Kidney (tissue), 14 donors: ENCODE results near the gene UNCX. TPM values are rescaled to one million over a fixed set of nuclear protein-coding genes. Genes with fewer than 3 reads are reported as not detected.
A peak's percentile ranks its signal among the peaks of the same experiment; 100 is the strongest.

Experiments
- DNase-seq, 5 donors: peaks; one replicate each; pipeline ENCODE4 v3.0.0-alpha.2; 2013 to 2020
- FAIRE-seq: peaks from 2 replicates; lab custom pipeline; 2012; peaks lifted over from hg19 to GRCh38; lab: Jason Lieb, UNC
- H3K27ac ChIP-seq, 2 donors: one replicate each; pipeline ENCODE4 v1.7.0; 2013; ENCODE audit warnings: low read depth in 2 of 2, low read length in 2 of 2, inconsistent platforms in 1 of 2
- H3K27me3 ChIP-seq: one replicate; pipeline ENCODE4 v1.7.1; 2013; ENCODE audit warnings: low read length, inconsistent platforms; ENCODE audit not compliant: control insufficient read depth, insufficient read depth
- H3K36me3 ChIP-seq, 3 donors: one replicate each; pipeline versions ENCODE4 v1.7.0 to v1.7.1; 2013; ENCODE audit warnings: low read length in 3 of 3, control low read depth in 1 of 3, inconsistent platforms in 1 of 3; ENCODE audit not compliant: insufficient read depth in 3 of 3, control insufficient read depth in 2 of 3
- H3K4me1 ChIP-seq, 3 donors: one replicate each; pipeline versions ENCODE4 v1.7.0 to v1.7.1; 2013; ENCODE audit warnings: low read length in 3 of 3, inconsistent platforms in 1 of 3, low read depth in 1 of 3; ENCODE audit not compliant: control insufficient read depth in 2 of 3, insufficient read depth in 2 of 3
- H3K4me3 ChIP-seq, 3 donors: one replicate each; pipeline versions ENCODE4 v1.7.0 to v1.8.1; 2013; ENCODE audit warnings: low read length in 3 of 3, control low read depth in 1 of 3, inconsistent platforms in 1 of 3
- H3K9ac ChIP-seq, 3 donors: one replicate each; pipeline versions ENCODE4 v1.7.0 to v1.7.1; 2013; ENCODE audit warnings: low read length in 3 of 3, control low read depth in 1 of 3, inconsistent platforms in 1 of 3
- H3K9me3 ChIP-seq, 3 donors: one replicate each; pipeline versions ENCODE4 v1.7.0 to v1.7.1; 2013; ENCODE audit warnings: low read length in 3 of 3, control low read depth in 1 of 3, inconsistent platforms in 1 of 3; ENCODE audit not compliant: control insufficient read depth in 2 of 3, insufficient read depth in 1 of 3
- intact Hi-C: fragments of 100-400 bp; cut with DNase I; formaldehyde crosslinking; loops from one replicate; pipeline ENCODE4 v1.11.1; 2022
- polyA plus RNA-seq: library from polyadenylated mRNA; stranded (reverse); fragments of 350-450 nt; fragmentation: Illumina TruSeq; extraction: RNeasy Lipid Tissue Mini Kit (QIAGEN cat#74804); gene quantifications from one replicate; pipeline ENCODE4 v1.2.3, GENCODE V29; 2014; ENCODE audit warnings: low read depth, low replicate concordance; ENCODE audit not compliant: insufficient read depth
- total RNA-seq: library from RNA; stranded (reverse); fragmentation: NEBNext Ultra II Directional; extraction: Animal tissue kit (Norgen Biotek cat#: 25700); gene quantifications from one replicate; pipeline ENCODE4 v1.2.1, GENCODE V29; 2021
- TF ChIP-seq, protein P1 (sequence below): IDR thresholded peaks from 3 replicates; pipeline ENCODE4 v1.5.1; 2012; ENCODE audit warnings: mild to moderate bottlenecking, moderate library complexity, borderline replicate concordance; ENCODE audit not compliant: insufficient read depth; ENCODE audit errors: extremely low read depth
- donor health status: control.
- donor health status: control.
- donor health status: control.
- donor health status: control.
- donor health status: control.
- donor health status: DM: yes; HTN: yes; CAD: no.
- donor health status: Normal renal cell carcinoma (clear cell type).

The UNCX gene
- total and polyA plus RNA-seq, 2 donors from 2014 or later, result 1.4 to 2.0 TPM

DNA sequence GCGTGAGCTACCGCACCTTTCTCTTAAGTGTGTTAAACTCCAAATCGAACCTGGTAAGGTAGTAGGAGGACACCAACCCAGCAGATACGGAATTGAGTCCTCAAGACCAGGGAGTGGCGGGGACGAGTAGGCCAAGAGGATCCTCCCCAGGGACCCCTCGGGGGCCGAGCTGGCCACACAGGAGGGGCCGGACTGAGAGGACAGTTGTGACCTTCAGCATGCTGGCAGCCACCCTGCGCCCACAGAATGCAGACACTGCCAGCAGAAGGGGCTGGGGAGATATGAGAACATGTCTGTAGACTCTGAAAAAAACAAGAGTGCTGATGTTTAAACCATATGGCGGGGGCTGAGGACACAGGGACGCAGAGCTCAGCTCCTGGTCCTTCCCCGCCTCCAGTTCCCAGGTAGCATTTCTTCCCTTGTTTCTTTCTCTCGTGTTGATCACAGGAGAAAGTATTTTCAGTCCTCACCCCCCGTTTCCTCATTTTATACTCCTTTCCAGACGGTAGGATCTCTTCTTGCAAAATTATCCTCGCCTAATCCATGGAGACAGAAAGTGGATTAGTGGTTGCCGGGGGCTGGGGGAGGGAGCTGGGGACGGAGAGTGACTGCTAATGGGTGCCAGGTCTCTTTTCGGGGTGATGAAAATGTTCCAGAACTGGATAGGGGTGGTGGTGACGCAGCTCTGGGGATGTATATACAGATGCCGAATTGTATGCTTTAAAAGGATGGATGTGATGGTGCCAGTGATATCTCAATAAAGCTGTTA is 11.5 kb upstream of the UNCX start:
- H3K36me3 ChIP-seq, result no peaks in the 10 kb centered on the region
- H3K9ac ChIP-seq, result no peak overlapping the region
- no peak overlapping the region for H3K27ac ChIP-seq
- H3K9me3 ChIP-seq, result no peaks in the 10 kb centered on the region
- H3K4me1 ChIP-seq, result no peaks in the 10 kb centered on the region
- TF ChIP-seq, protein P1, sequence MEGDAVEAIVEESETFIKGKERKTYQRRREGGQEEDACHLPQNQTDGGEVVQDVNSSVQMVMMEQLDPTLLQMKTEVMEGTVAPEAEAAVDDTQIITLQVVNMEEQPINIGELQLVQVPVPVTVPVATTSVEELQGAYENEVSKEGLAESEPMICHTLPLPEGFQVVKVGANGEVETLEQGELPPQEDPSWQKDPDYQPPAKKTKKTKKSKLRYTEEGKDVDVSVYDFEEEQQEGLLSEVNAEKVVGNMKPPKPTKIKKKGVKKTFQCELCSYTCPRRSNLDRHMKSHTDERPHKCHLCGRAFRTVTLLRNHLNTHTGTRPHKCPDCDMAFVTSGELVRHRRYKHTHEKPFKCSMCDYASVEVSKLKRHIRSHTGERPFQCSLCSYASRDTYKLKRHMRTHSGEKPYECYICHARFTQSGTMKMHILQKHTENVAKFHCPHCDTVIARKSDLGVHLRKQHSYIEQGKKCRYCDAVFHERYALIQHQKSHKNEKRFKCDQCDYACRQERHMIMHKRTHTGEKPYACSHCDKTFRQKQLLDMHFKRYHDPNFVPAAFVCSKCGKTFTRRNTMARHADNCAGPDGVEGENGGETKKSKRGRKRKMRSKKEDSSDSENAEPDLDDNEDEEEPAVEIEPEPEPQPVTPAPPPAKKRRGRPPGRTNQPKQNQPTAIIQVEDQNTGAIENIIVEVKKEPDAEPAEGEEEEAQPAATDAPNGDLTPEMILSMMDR, result no peak
- DNase-seq (no peak), FAIRE-seq (no peak)
- H3K4me3 ChIP-seq, result no peak overlapping the region
- peaks cover 12% of the 10 kb centered on the region for H3K27me3 ChIP-seq
- intact Hi-C loops, result no loop called here

DNA sequence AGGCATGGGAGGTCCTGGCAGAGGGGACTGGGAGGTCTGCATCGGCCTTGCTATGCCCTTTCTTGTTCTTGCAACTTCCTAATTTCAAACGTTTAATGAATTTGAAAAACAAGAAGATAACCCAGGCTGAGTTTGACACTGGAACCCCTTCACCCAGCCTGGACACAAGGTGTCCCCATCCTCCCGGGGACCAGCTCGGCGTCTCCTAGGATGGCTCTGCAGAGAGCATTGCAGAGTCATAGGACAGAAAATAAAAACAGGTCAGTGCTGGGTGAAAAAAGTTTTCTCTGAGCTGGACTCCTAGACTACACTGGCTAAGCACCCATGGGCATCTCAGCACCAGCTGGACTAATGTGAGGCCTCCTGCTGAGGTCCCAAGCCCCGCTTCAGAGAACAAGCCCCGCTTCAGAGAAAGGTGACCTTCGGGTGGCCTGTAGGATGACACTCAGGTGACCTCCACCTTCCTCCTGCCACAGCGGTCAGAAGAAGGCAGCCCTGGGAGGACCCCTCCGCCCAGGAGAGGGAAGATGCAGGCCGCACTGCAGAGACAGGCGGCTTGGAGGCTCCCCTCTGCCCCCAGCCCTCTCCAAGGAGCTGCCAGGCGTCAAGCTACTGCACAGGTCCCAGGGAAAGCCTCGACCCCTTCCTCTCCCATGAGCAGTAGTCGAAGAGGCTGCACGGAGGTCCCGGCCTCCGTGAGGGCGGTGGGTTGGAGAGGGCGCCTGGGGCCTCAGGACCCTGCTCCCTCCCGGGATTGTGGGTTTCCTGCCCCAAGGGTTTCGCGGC is 9.3 kb upstream of the UNCX start:
- no peak for FAIRE-seq
- Histone ChIP-seq H3K9ac (no peak overlapping the region), H3K9me3 (no peaks in the 10 kb centered on the region), H3K27ac (no peak overlapping the region), H3K4me1 (no peaks in the 10 kb centered on the region), H3K27me3 (peaks cover 24% of the 10 kb centered on the region), H3K36me3 (no peaks in the 10 kb centered on the region), H3K4me3 (no peak overlapping the region)
- intact Hi-C loops, result no loop called here
- peak in 4 of 5 donors; percentile 33 to 61 (median 40) for DNase-seq
- TF ChIP-seq, protein P1, result no peak

DNA sequence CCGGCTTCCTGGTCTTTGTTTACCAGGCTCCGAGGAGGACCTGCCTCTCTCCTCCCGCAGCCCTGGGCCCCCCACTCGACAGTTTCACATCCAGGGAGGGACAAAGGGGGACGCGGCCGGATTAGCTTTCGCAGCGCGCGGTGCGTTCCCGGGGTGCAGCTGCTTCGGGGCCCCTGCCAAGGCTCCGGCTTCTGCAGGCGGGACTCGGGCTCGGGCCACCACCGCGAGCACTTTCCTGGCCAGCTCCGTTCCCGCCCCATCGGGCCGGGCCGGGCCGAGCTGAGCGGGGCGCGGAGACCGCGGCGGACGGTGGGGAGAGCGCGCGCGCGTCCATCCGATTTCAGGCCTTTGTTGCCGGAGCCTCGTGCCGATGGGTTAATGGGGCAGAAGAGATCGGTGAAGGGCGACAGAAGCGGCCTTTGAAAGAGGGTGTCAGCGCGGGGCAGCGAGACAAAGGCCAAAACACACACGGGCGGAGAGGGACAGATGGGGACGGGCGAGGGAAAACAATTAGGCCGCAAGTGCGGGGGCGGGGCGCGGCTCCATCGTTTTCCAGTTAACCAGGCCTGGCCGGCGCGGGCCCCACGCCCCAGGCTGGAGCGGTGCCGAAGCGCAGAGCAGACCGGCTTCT is 8.5 kb upstream of the UNCX start:
- Histone ChIP-seq H3K36me3 (no peaks in the 10 kb centered on the region), H3K9ac (no peak overlapping the region), H3K4me1 (no peaks in the 10 kb centered on the region), H3K27me3 (peaks cover 31% of the 10 kb centered on the region), H3K4me3 (no peak overlapping the region), H3K27ac (no peak overlapping the region), H3K9me3 (no peaks in the 10 kb centered on the region)
- intact Hi-C loops, result no loop called here
- FAIRE-seq (no peak), DNase-seq (peak in 4 of 5 donors; percentile 81 to 88 (median 82))
- TF ChIP-seq, protein P1, result no peak
